ENCODE results near the gene POLR2M.

POLR2M gene

GRCh38 chr15:57706405-57707209 lies at the start of gene POLR2M:
Gene POLR2M, plus strand, starts transcription at chr15:57706714. Its CDS starts 129 bp downstream, at chr15:57706843.
- DNase-seq (ENCODE audit: low read depth in 2 of 2, low spot score in 1 of 2), result peak; percentile 81 to 84

- no peak for DNase-seq (ENCODE audit: low read depth in 2 of 2, low spot score in 1 of 2)
Measured at GRCh38 chr15:57657619-57658018, 48.9 kb upstream of the POLR2M start.

GRCh38 chr15:57662091-57662744 lies 44.3 kb upstream of the POLR2M start:
- DNase-seq (ENCODE audit: low read depth in 2 of 2, low spot score in 1 of 2), result no peak

- DNase-seq (ENCODE audit: low read depth in 2 of 2, low spot score in 1 of 2), result no peak
Measured at GRCh38 chr15:57662802-57663201, 43.7 kb upstream of the POLR2M start.

GRCh38 chr15:57663262-57663661 lies 43.3 kb upstream of the POLR2M start:
- DNase-seq (ENCODE audit: low read depth in 2 of 2, low spot score in 1 of 2), result no peak

GRCh38 chr15:57665194-57665593 lies 41.3 kb upstream of the POLR2M start:
- DNase-seq (ENCODE audit: low read depth in 2 of 2, low spot score in 1 of 2), result no peak

GRCh38 chr15:57665939-57666338 lies 40.6 kb upstream of the POLR2M start:
- no peak for DNase-seq (ENCODE audit: low read depth in 2 of 2, low spot score in 1 of 2)

GRCh38 chr15:57667171-57667849 lies 39.2 kb upstream of the POLR2M start:
- no peak for DNase-seq (ENCODE audit: low read depth in 2 of 2, low spot score in 1 of 2)

GRCh38 chr15:57668016-57668415 lies 38.5 kb upstream of the POLR2M start:
- no peak for DNase-seq (ENCODE audit: low read depth in 2 of 2, low spot score in 1 of 2)

- no peak for DNase-seq (ENCODE audit: low read depth in 2 of 2, low spot score in 1 of 2)
Measured at GRCh38 chr15:57671636-57672035, 34.9 kb upstream of the POLR2M start.

- no peak for DNase-seq (ENCODE audit: low read depth in 2 of 2, low spot score in 1 of 2)
Measured at GRCh38 chr15:57675481-57676181, 30.9 kb upstream of the POLR2M start.

GRCh38 chr15:57676585-57676984 lies 29.9 kb upstream of the POLR2M start:
- DNase-seq (ENCODE audit: low read depth in 2 of 2, low spot score in 1 of 2), result no peak

GRCh38 chr15:57677204-57677603 lies 29.3 kb upstream of the POLR2M start:
- DNase-seq (ENCODE audit: low read depth in 2 of 2, low spot score in 1 of 2), result no peak

GRCh38 chr15:57680021-57680420 lies 26.5 kb upstream of the POLR2M start:
- DNase-seq (ENCODE audit: low read depth in 2 of 2, low spot score in 1 of 2), result no peak

GRCh38 chr15:57681011-57681410 lies 25.5 kb upstream of the POLR2M start:
- DNase-seq (ENCODE audit: low read depth in 2 of 2, low spot score in 1 of 2), result no peak

GRCh38 chr15:57683481-57683880 lies 23.0 kb upstream of the POLR2M start:
- no peak for DNase-seq (ENCODE audit: low read depth in 2 of 2, low spot score in 1 of 2)

GRCh38 chr15:57684491-57685151 lies 21.9 kb upstream of the POLR2M start:
- DNase-seq (ENCODE audit: low read depth in 2 of 2, low spot score in 1 of 2), result no peak

GRCh38 chr15:57685306-57686095 lies 21.0 kb upstream of the POLR2M start:
- DNase-seq (ENCODE audit: low read depth in 2 of 2, low spot score in 1 of 2), result no peak

GRCh38 chr15:57686657-57687056 lies 19.9 kb upstream of the POLR2M start:
- DNase-seq (ENCODE audit: low read depth in 2 of 2, low spot score in 1 of 2), result no peak

GRCh38 chr15:57690341-57690966 lies 16.1 kb upstream of the POLR2M start:
- DNase-seq (ENCODE audit: low read depth in 2 of 2, low spot score in 1 of 2), result no peak
